GM06990 (cell line): Measurements from ENCODE around the gene CRMP1.

Source experiments
- DNase-seq: peaks from one replicate; pipeline ENCODE4 v3.0.0-alpha.2; 2011; ENCODE audit not compliant: insufficient read length; ENCODE audit errors: extremely low read depth
- H3K27me3 ChIP-seq: replicated peaks from 2 replicates; pipeline ENCODE4 v1.6.0; 2011; ENCODE audit warnings: low read length; ENCODE audit not compliant: control insufficient read depth, insufficient read depth
- H3K36me3 ChIP-seq: 2 replicates; pipeline ENCODE4 v1.5.1; 2011; ENCODE audit warnings: low read length; ENCODE audit not compliant: control insufficient read depth, insufficient read depth
- H3K4me3 ChIP-seq: replicated peaks from 2 replicates; pipeline ENCODE4 v1.5.1; 2011; ENCODE audit warnings: low read depth, mild to moderate bottlenecking, control low read depth, low read length
- TF ChIP-seq, protein P1 (sequence below): IDR thresholded peaks from 2 replicates; pipeline ENCODE4 v1.5.1; 2011; ENCODE audit warnings: low read length, control low read depth, mild to moderate bottlenecking, inconsistent platforms; ENCODE audit not compliant: insufficient read depth, poor library complexity, severe bottlenecking

CRMP1 gene

DNA sequence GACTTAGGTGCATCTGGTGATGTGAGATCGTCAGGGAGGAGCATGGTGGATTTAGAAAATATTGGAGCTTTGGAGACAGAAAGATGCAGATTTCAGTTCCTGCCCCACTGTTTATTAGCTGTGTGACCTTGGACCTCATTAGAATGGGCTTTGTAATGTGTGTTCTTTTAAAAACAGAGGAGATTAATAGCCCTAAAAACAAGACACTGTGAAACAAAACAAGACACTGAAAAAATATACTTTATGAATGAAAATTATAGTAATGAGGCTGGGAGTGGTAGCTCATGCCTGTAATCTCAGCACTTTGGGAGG is 102.4 kb downstream of the CRMP1 start:
- Histone ChIP-seq H3K27me3 (no peaks in the 10 kb centered on the region), H3K4me3 (no peak overlapping the region), H3K36me3 (peaks cover 6% of the 10 kb centered on the region)
- no peak for DNase-seq
- TF ChIP-seq, protein P1, sequence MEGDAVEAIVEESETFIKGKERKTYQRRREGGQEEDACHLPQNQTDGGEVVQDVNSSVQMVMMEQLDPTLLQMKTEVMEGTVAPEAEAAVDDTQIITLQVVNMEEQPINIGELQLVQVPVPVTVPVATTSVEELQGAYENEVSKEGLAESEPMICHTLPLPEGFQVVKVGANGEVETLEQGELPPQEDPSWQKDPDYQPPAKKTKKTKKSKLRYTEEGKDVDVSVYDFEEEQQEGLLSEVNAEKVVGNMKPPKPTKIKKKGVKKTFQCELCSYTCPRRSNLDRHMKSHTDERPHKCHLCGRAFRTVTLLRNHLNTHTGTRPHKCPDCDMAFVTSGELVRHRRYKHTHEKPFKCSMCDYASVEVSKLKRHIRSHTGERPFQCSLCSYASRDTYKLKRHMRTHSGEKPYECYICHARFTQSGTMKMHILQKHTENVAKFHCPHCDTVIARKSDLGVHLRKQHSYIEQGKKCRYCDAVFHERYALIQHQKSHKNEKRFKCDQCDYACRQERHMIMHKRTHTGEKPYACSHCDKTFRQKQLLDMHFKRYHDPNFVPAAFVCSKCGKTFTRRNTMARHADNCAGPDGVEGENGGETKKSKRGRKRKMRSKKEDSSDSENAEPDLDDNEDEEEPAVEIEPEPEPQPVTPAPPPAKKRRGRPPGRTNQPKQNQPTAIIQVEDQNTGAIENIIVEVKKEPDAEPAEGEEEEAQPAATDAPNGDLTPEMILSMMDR, result no peak

DNA sequence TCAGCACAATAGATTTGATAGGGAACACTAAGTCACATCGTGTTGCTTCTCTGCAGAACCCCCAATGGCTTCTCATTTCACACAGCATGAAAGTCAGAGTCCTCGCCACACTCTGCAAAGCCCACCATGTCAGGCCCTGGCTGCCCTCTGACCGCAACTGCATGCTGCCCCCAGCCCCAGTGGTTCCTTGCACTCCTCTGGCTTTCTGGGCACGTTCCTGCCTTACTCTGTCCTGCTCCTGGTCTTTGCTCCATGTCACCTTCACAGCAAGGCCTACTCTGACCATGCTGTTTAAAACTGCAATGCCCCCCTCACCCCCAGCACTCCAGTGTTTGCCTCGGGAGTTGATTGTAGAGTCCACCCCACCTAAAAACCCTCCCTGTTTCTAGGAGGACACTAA is 103.7 kb downstream of the CRMP1 start:
- H3K4me3 ChIP-seq, result no peak overlapping the region
- TF ChIP-seq, protein P1, result no peak

DNA sequence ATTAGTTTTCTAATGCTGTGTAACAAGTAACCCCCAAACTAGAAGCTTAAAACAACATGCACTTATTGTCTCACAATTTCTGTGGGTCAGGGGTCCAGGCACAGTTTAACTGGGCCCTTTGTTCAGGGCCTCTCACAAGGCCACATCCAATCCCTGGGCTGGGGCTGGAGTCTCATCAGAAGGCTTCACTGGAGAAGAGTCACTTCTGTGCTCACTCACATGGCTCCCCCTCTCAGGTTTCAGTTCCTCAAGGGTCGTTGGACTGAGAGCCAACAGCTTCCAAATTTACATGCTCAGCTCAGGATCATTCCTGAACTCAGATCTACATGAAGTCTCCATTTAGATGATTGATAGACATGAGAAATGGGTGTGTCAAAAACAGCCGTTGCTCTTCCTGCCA is 104.7 kb downstream of the CRMP1 start:
- TF ChIP-seq, protein P1, result no peak
- DNase-seq, result no peak
- no peak overlapping the region for H3K4me3 ChIP-seq
- no peaks in the 10 kb centered on the region for H3K27me3 ChIP-seq
- peaks cover 6% of the 10 kb centered on the region for H3K36me3 ChIP-seq

More for the DNA sequence above, 103.7 kb downstream of the CRMP1 start:
- peaks cover 6% of the 10 kb centered on the region for H3K36me3 ChIP-seq
- no peak for DNase-seq
- no peaks in the 10 kb centered on the region for H3K27me3 ChIP-seq

DNA sequence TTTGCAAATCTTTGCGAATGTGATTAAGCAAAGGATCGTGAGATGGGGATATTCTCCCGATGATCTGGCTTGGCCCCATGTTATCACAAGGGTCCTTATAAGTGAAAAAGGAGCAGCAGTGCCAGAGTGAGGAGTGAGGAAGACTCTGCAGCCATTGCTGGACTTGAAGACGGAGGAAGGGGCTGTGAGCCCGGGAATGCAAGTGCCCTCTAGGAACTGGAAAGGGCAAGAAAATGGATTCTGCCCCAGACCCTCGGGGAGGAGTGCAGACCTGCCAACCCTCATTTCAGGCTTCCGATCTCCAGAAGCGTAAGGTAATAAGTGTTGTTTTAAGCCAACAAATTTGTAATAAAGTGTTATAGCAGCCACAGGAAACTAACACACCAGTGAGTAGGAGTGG is 105.6 kb downstream of the CRMP1 start:
- TF ChIP-seq, protein P1, result no peak

GRCh38 chr4:5785806-5786680 is 106.8 kb downstream of the CRMP1 start:
- TF ChIP-seq, protein P1, result no peak
- no peaks in the 10 kb centered on the region for H3K27me3 ChIP-seq
- DNase-seq, result no peak
- no peak overlapping the region for H3K4me3 ChIP-seq
- H3K36me3 ChIP-seq, result peaks cover 6% of the 10 kb centered on the region

More for the DNA sequence above, 105.6 kb downstream of the CRMP1 start:
- Histone ChIP-seq H3K36me3 (peaks cover 6% of the 10 kb centered on the region), H3K4me3 (no peak overlapping the region), H3K27me3 (no peaks in the 10 kb centered on the region)
- DNase-seq, result no peak
